Subcutaneous adipose tissue (tissue), 4 donors: ENCODE data around the gene AMBRA1. TPM values are rescaled to one million over a fixed set of nuclear protein-coding genes. Genes with fewer than 3 reads are reported as not detected.

Experiments
- CTCF ChIP-seq: fragments of 450-650 bp; IDR thresholded peaks from one replicate; pipeline ENCODE4 v1.5.1; 2016; ENCODE audit warnings: low read depth, mild to moderate bottlenecking, control low read depth, antibody characterized with exemption, moderate library complexity
- total RNA-seq, 4 donors: library from RNA; depleted of rRNA; stranded (reverse); fragments of >200 nt; gene quantifications; one replicate each; pipeline ENCODE4 v1.1.0, GENCODE V29; 2016

The AMBRA1 gene
- total RNA-seq, 4 donors from 2014 or later = 17.1 to 39.4 (median 23.5) TPM

GRCh38 chr11:46363455-46364005 is 230.3 kb downstream of the AMBRA1 start:
- no peak for TF ChIP-seq CTCF

GRCh38 chr11:46363031-46363407 is 230.8 kb downstream of the AMBRA1 start:
- TF ChIP-seq CTCF = no peak

- TF ChIP-seq CTCF = no peak
Measured at GRCh38 chr11:46362156-46363030, 231.4 kb downstream of the AMBRA1 start.

- no peak for TF ChIP-seq CTCF
Measured at GRCh38 chr11:46361283-46362155, 232.3 kb downstream of the AMBRA1 start.

- TF ChIP-seq CTCF = no peak
Measured at GRCh38 chr11:46360878-46361277, 232.9 kb downstream of the AMBRA1 start.

- no peak for TF ChIP-seq CTCF
Measured at GRCh38 chr11:46359953-46360352, 233.9 kb downstream of the AMBRA1 start.

GRCh38 chr11:46357483-46357936 is 236.3 kb downstream of the AMBRA1 start:
- TF ChIP-seq CTCF = no peak
